HEK293T (cell line): ENCODE results near the gene POGLUT3.

Source experiments
- CTCF ChIA-PET: fragments of 350-600 bp; formaldehyde crosslinking; extraction: SDS; loops from one replicate; lab custom pipeline; 2021; ENCODE audit warnings: antibody characterized with exemption, inconsistent platforms; lab: Yijun Ruan, JAX
- POLR2A ChIA-PET: fragments of 350-600 bp; formaldehyde crosslinking; extraction: SDS; loops from one replicate; lab custom pipeline; 2020; ENCODE audit warnings: antibody characterized with exemption, inconsistent platforms; lab: Yijun Ruan, JAX
- DNase-seq: peaks from one replicate; pipeline ENCODE4 v3.0.0; 2012; ENCODE audit warnings: mixed read lengths; ENCODE audit errors: extremely low spot score
- ARNT ChIP-seq: fragments of 450-650 bp; IDR thresholded peaks from 2 replicates; pipeline ENCODE4 v1.6.1; 2017; ENCODE audit warnings: mild to moderate bottlenecking
- BHLHE40 ChIP-seq: fragments of 450-650 bp; IDR thresholded peaks from 2 replicates; pipeline ENCODE4 v1.6.1; 2016; ENCODE audit warnings: mild to moderate bottlenecking, moderate library complexity, borderline replicate concordance
- CTBP1 ChIP-seq: fragments of 450-650 bp; IDR thresholded peaks from 2 replicates; pipeline ENCODE4 v1.6.1; 2016; ENCODE audit warnings: borderline replicate concordance
- ELF4 ChIP-seq: fragments of 450-650 bp; IDR thresholded peaks from 2 replicates; pipeline ENCODE4 v1.6.1; 2017; ENCODE audit warnings: antibody characterized with exemption
- FOXA1 ChIP-seq: fragments of 450-650 bp; IDR thresholded peaks from 2 replicates; pipeline ENCODE4 v1.6.1; 2016; ENCODE audit warnings: mild to moderate bottlenecking
- FOXK2 ChIP-seq: fragments of 450-650 bp; IDR thresholded peaks from 2 replicates; pipeline ENCODE4 v1.6.1; 2016; ENCODE audit warnings: mild to moderate bottlenecking
- FOXM1 ChIP-seq: fragments of 450-650 bp; IDR thresholded peaks from 2 replicates; pipeline ENCODE4 v1.6.1; 2017; ENCODE audit warnings: mild to moderate bottlenecking, borderline replicate concordance
- HDGF ChIP-seq: fragments of 450-650 bp; IDR thresholded peaks from 2 replicates; pipeline ENCODE4 v1.6.1; 2017; ENCODE audit warnings: antibody characterized with exemption, borderline replicate concordance
- L3MBTL2 ChIP-seq: fragments of 450-650 bp; conservative IDR thresholded peaks from 2 replicates; pipeline ENCODE4 v1.6.1; 2016; ENCODE audit warnings: mild to moderate bottlenecking
- LEF1 ChIP-seq: fragments of 450-650 bp; IDR thresholded peaks from 2 replicates; pipeline ENCODE4 v1.6.1; 2017; ENCODE audit warnings: mild to moderate bottlenecking, borderline replicate concordance
- NFRKB ChIP-seq: fragments of 450-650 bp; IDR thresholded peaks from 2 replicates; pipeline ENCODE4 v1.6.1; 2016; ENCODE audit warnings: mild to moderate bottlenecking, moderate library complexity
- PKNOX1 ChIP-seq: fragments of 450-650 bp; IDR thresholded peaks from 2 replicates; pipeline ENCODE4 v1.6.1; 2016
- SP1 ChIP-seq: fragments of 450-650 bp; IDR thresholded peaks from 2 replicates; pipeline ENCODE4 v1.6.1; 2017
- SUZ12 ChIP-seq: fragments of 450-650 bp; IDR thresholded peaks from 2 replicates; pipeline ENCODE4 v1.6.1; 2016; ENCODE audit warnings: mild to moderate bottlenecking
- TARDBP ChIP-seq: fragments of 450-650 bp; IDR thresholded peaks from 2 replicates; pipeline ENCODE4 v1.6.1; 2016
- ZNF384 ChIP-seq: fragments of 450-650 bp; IDR thresholded peaks from 2 replicates; pipeline ENCODE4 v1.6.1; 2016

POGLUT3 gene

DNA sequence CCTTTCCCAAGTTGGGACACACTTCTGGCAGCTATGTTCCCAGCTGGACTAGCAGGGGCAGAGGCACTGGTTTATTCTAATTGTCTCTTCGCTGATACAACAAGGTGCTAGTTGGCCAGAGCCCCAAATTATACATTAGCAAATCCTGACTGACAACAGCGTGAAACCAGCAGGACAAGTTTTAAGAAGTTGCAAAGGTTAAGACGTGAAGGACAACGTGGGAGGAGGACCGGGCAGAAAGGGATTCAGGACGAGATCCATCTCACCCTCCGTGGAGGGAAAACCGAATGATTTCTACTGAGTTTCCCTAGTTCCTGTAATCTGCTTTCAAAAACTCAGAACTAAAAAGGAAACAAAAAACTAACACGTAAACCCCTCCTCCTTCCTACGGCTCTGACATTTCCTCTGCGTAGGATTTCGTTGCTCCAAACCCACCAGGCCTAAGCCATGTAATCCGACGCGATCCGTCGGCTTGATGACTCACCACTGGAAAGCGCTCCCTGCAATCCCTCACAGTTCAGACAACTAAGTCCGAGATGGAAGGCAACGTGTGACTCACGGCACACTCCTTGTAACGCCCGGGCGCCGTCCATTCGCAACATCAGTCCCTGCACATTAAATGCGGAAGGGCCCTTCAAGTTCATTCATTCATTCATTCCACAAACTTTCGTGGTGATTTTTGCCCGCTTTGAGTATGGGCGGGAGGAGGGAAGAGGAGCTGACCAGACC lies 703 bp downstream of the POGLUT3 start:
- CTCF ChIA-PET, result no interaction called here
- TF ChIP-seq ZNF384 (no peak), SUZ12 (no peak), TARDBP (no peak), BHLHE40 (no peak), ELF4 (peak; percentile 46; the same call in 1 of the 2 replicates), FOXA1 (no peak), FOXM1 (no peak), CTBP1 (no peak), HDGF (no peak), L3MBTL2 (peak; percentile 74), PKNOX1 (peak; percentile 62), LEF1 (no peak), FOXK2 (no peak), NFRKB (no peak), ARNT (no peak)
- DNase-seq, result peak; percentile 85
- POLR2A ChIA-PET, result interaction anchor here (0.6 to 1.6 kb wide), 9 partner anchors 22 to 120 kb away, joined by 3 to 8 read pairs (median 3); partner anchors contain the start of gene C11orf65

- DNase-seq, result no peak
- POLR2A ChIA-PET, result interaction anchor here (1.2 to 1.5 kb wide), 2 partner anchors 29 to 30 kb away, joined by 3 to 4 read pairs; partner anchors contain the start of gene C11orf65
- no peak for TF ChIP-seq BHLHE40
- TF ChIP-seq L3MBTL2, result no peak; the same call in 1 of the 2 replicates
- TF ChIP-seq SP1, result no peak
- no peak for TF ChIP-seq ZNF384
- no peak for TF ChIP-seq LEF1
- CTCF ChIA-PET, result no interaction called here
Measured at GRCh38 chr11:108496643-108497256, 1.4 kb downstream of the POGLUT3 start.

DNA sequence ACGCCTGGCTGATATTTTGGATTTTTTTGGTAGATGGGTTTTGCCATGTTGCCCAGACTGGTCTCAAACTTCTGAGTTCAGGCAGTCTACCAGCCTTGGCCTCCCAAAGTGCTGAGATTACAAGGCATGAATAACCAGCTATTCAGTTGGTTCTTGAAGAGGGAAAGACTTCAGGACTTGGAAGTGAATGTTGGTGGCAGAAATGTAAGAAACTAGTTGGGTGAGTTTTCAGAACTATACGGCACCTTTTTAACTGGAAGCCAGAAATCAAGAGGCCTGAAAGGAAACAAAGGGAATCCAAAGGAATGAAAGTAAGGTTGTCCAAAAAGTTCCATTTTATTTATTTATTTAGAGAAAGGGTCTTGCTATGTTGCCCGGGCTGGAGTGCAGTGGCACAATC lies 2.9 kb downstream of the POGLUT3 start:
- CTCF ChIA-PET, result no interaction called here
- no peak for DNase-seq
- POLR2A ChIA-PET, result no interaction called here
- no peak for TF ChIP-seq FOXM1
- TF ChIP-seq SP1, result no peak
- TF ChIP-seq SUZ12, result no peak
- no peak for TF ChIP-seq FOXK2
- no peak for TF ChIP-seq ZNF384

DNA sequence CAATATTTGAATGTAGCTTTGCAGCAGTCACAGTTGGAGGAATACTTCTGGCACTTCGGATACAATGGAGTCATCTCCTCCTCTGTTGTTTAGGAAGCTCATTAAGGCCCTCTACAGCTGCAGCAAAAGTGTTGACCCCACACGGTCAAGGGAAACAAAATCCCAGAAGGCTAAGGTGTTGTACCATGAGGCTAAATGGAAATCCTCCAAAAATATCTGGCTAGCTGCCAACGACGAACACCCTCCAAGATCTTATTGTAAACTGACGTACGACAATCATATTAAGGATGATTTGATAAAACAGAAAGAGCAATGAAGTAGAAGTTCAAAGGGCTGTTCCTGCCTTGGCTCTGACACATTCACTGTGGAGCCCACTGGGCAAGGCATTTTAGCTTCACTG lies 4.0 kb downstream of the POGLUT3 start:
- no peak for DNase-seq
- CTCF ChIA-PET, result no interaction called here
- POLR2A ChIA-PET, result interaction anchor here (0.9 kb wide), 1 partner anchor 27 kb away, joined by 3 read pairs; the partner anchor contains the start of gene C11orf65
- TF ChIP-seq BHLHE40 (no peak), ELF4 (no peak), PKNOX1 (no peak), ZNF384 (no peak), NFRKB (no peak), LEF1 (no peak), SP1 (no peak)

- POLR2A ChIA-PET, result no interaction called here
- CTCF ChIA-PET, result interaction anchor here (0.5 kb wide), 1 partner anchor 319 kb away, joined by 3 read pairs; no protein-coding TSS in a partner anchor
- DNase-seq, result no peak
- TF ChIP-seq TARDBP (no peak), FOXA1 (no peak), L3MBTL2 (no peak), ARNT (no peak), SUZ12 (no peak), HDGF (no peak), LEF1 (no peak), ELF4 (no peak), BHLHE40 (no peak), PKNOX1 (no peak), SP1 (no peak)
Measured at GRCh38 chr11:108491936-108492335, 6.2 kb downstream of the POGLUT3 start.

GRCh38 chr11:108486828-108487227 lies 11.4 kb downstream of the POGLUT3 start:
- ChIA-PET CTCF (interaction anchor here (0.7 kb wide), 1 partner anchor 326 kb away, joined by 3 read pairs; no protein-coding TSS in a partner anchor), POLR2A (no interaction called here)
- TF ChIP-seq CTBP1 (no peak), SP1 (no peak), ELF4 (no peak), SUZ12 (no peak), FOXM1 (no peak), FOXK2 (no peak), LEF1 (no peak), BHLHE40 (no peak)
- no peak for DNase-seq
